Activated CD4-positive, alpha-beta T cell treated with anti-CD3 and anti-CD28 coated beads, Interleukin-2, amount 50 U/mL, for 16 hours (primary cell): Measurements from ENCODE around the gene ARRDC4.

Source experiments
- DNase-seq: peaks from one replicate; pipeline ENCODE4 v3.0.0-alpha.2; 2020

Gene ARRDC4

GRCh38 chr15:97960364-97961066 lies at the start of gene ARRDC4:
ARRDC4 (plus strand) TSS chr15:97960703; CDS start chr15:97960862, 159 bp downstream.
- peak; percentile 95 for DNase-seq

- DNase-seq, result no peak
Measured at GRCh38 chr15:97914711-97915110, 45.8 kb upstream of the ARRDC4 start.

- DNase-seq, result no peak
Measured at GRCh38 chr15:97915261-97915660, 45.2 kb upstream of the ARRDC4 start.

GRCh38 chr15:97921296-97921865 lies 39.1 kb upstream of the ARRDC4 start:
- no peak for DNase-seq

GRCh38 chr15:97929456-97930229 lies 30.9 kb upstream of the ARRDC4 start:
- DNase-seq, result no peak

- no peak for DNase-seq
Measured at GRCh38 chr15:97930230-97930629, 30.3 kb upstream of the ARRDC4 start.

GRCh38 chr15:97931314-97931713 lies 29.2 kb upstream of the ARRDC4 start:
- DNase-seq, result no peak

GRCh38 chr15:97933589-97933988 lies 26.9 kb upstream of the ARRDC4 start:
- DNase-seq, result no peak

- no peak for DNase-seq
Measured at GRCh38 chr15:97940993-97941392, 19.5 kb upstream of the ARRDC4 start.

- no peak for DNase-seq
Measured at GRCh38 chr15:97941572-97941971, 18.9 kb upstream of the ARRDC4 start.

- no peak for DNase-seq
Measured at GRCh38 chr15:97944724-97945123, 15.8 kb upstream of the ARRDC4 start.

- no peak for DNase-seq
Measured at GRCh38 chr15:97947465-97948260, 12.8 kb upstream of the ARRDC4 start.

GRCh38 chr15:97953254-97953653 lies 7.2 kb upstream of the ARRDC4 start:
- DNase-seq, result no peak

GRCh38 chr15:97953748-97954147 lies 6.8 kb upstream of the ARRDC4 start:
- DNase-seq, result no peak

- DNase-seq, result no peak
Measured at GRCh38 chr15:97955035-97955434, 5.5 kb upstream of the ARRDC4 start.

GRCh38 chr15:97955529-97955928 lies 5.0 kb upstream of the ARRDC4 start:
- no peak for DNase-seq

GRCh38 chr15:97959724-97960363 lies 659 bp upstream of the ARRDC4 start:
- DNase-seq, result no peak

- no peak for DNase-seq
Measured at GRCh38 chr15:97961067-97961954, 808 bp downstream of the ARRDC4 start.

- DNase-seq, result no peak
Measured at GRCh38 chr15:97962263-97962662, 1.8 kb downstream of the ARRDC4 start.

GRCh38 chr15:97963779-97964178 lies 3.3 kb downstream of the ARRDC4 start:
- DNase-seq, result no peak

- DNase-seq, result no peak
Measured at GRCh38 chr15:97966246-97966645, 5.7 kb downstream of the ARRDC4 start.
